DOHH2 (cell line): Measurements from ENCODE around the gene MICAL3.

Source experiments
- EZH2phosphoT487 ChIP-seq: fragments of 200-600 bp; sonication (generic); IDR thresholded peaks from 2 replicates; pipeline ENCODE4 v1.6.1; 2017; ENCODE audit warnings: borderline replicate concordance, mild to moderate bottlenecking, antibody characterized with exemption, low read length, moderate library complexity, mixed read lengths
- TF ChIP-seq, protein P1 (sequence below): fragments of 200-600 bp; sonication (generic); IDR thresholded peaks from one replicate; pipeline ENCODE4 v1.5.1; 2014; ENCODE audit warnings: antibody characterized with exemption, mild to moderate bottlenecking, low read depth, low read length; ENCODE audit not compliant: poor library complexity, severe bottlenecking

GRCh38 chr22:18032455-18033101 is 8.2 kb upstream of the MICAL3 start:
- TF ChIP-seq EZH2phosphoT487 = no peak
- TF ChIP-seq, protein P1, sequence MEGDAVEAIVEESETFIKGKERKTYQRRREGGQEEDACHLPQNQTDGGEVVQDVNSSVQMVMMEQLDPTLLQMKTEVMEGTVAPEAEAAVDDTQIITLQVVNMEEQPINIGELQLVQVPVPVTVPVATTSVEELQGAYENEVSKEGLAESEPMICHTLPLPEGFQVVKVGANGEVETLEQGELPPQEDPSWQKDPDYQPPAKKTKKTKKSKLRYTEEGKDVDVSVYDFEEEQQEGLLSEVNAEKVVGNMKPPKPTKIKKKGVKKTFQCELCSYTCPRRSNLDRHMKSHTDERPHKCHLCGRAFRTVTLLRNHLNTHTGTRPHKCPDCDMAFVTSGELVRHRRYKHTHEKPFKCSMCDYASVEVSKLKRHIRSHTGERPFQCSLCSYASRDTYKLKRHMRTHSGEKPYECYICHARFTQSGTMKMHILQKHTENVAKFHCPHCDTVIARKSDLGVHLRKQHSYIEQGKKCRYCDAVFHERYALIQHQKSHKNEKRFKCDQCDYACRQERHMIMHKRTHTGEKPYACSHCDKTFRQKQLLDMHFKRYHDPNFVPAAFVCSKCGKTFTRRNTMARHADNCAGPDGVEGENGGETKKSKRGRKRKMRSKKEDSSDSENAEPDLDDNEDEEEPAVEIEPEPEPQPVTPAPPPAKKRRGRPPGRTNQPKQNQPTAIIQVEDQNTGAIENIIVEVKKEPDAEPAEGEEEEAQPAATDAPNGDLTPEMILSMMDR = no peak
